ENCODE data around the gene PROK1.
A peak's percentile ranks its signal among the peaks of the same experiment; 100 is the strongest.

Gene PROK1

DNA sequence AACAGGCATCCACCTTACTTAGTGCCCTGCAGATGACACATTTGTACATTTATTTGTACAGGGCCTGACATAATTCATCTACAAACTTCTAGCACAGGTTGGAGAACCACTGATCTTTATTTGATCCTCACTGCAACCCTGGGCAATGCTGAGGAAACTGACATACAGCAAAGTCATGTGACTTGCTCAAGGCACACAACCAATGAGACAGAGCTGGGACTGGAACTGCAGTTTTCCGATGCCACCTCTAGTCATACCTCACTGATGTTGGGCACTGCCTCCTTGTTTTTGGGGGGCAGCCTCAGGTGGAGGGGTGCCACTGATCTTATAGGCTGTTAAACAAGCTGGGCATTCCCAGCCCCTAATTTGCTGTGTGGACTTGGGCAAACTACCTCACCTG is 3.4 kb downstream of the PROK1 start:
- DNase-seq (ENCODE audit: low read depth) = no peak
- TF ChIP-seq, protein P1, sequence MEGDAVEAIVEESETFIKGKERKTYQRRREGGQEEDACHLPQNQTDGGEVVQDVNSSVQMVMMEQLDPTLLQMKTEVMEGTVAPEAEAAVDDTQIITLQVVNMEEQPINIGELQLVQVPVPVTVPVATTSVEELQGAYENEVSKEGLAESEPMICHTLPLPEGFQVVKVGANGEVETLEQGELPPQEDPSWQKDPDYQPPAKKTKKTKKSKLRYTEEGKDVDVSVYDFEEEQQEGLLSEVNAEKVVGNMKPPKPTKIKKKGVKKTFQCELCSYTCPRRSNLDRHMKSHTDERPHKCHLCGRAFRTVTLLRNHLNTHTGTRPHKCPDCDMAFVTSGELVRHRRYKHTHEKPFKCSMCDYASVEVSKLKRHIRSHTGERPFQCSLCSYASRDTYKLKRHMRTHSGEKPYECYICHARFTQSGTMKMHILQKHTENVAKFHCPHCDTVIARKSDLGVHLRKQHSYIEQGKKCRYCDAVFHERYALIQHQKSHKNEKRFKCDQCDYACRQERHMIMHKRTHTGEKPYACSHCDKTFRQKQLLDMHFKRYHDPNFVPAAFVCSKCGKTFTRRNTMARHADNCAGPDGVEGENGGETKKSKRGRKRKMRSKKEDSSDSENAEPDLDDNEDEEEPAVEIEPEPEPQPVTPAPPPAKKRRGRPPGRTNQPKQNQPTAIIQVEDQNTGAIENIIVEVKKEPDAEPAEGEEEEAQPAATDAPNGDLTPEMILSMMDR (conservative IDR thresholded peaks at IDR 0.05; ENCODE audit: control insufficient read depth, insufficient read depth, low read depth, low read length) = no peak
- no peak overlapping the region for H3K4me3 ChIP-seq (ENCODE audit: control insufficient read depth, low read depth, low read length)

- no peak overlapping the region for H3K4me3 ChIP-seq (ENCODE audit: control insufficient read depth, low read depth, low read length)
- TF ChIP-seq, protein P1 (conservative IDR thresholded peaks at IDR 0.05; ENCODE audit: control insufficient read depth, insufficient read depth, low read depth, low read length) = no peak
- DNase-seq (ENCODE audit: low read depth) = no peak
These were observed 4.2 kb downstream of the PROK1 start for GRCh38 chr1:110455151-110455550.

- no peak for DNase-seq (ENCODE audit: low read depth)
- TF ChIP-seq, protein P1 (conservative IDR thresholded peaks at IDR 0.05; ENCODE audit: control insufficient read depth, insufficient read depth, low read depth, low read length) = no peak
- H3K4me3 ChIP-seq (ENCODE audit: control insufficient read depth, low read depth, low read length) = no peak overlapping the region
These were observed 6.3 kb downstream of the PROK1 start for GRCh38 chr1:110457206-110457605.

GRCh38 chr1:110460253-110461220 is 9.6 kb downstream of the PROK1 start:
- TF ChIP-seq, protein P1 (conservative IDR thresholded peaks at IDR 0.05; ENCODE audit: control insufficient read depth, insufficient read depth, low read depth, low read length) = peak; percentile 99
- DNase-seq (ENCODE audit: low read depth) = peak; percentile 83
- H3K4me3 ChIP-seq (ENCODE audit: control insufficient read depth, low read depth, low read length) = no peak overlapping the region

DNA sequence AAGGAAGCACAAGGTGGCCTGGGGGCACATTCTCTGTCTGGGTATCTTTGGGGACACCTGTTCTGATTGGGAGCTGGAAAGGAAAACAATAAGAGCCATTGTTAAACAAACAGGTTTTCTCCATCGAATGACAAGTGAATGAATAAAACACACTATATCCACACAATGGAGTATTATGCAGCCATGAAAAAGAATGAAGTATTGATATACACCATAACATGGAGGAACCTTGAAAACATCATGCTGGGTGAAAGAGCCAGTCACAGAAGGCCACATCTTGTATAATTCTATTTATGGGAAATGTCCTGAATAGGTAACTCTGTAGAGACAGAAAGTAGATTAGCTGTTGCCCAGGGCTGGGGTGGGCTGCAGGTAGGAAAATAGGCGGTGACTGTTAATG is 11.1 kb downstream of the PROK1 start:
- H3K4me3 ChIP-seq (ENCODE audit: control insufficient read depth, low read depth, low read length) = no peak overlapping the region
- no peak for DNase-seq (ENCODE audit: low read depth)
- TF ChIP-seq, protein P1 (conservative IDR thresholded peaks at IDR 0.05; ENCODE audit: control insufficient read depth, insufficient read depth, low read depth, low read length) = no peak

DNA sequence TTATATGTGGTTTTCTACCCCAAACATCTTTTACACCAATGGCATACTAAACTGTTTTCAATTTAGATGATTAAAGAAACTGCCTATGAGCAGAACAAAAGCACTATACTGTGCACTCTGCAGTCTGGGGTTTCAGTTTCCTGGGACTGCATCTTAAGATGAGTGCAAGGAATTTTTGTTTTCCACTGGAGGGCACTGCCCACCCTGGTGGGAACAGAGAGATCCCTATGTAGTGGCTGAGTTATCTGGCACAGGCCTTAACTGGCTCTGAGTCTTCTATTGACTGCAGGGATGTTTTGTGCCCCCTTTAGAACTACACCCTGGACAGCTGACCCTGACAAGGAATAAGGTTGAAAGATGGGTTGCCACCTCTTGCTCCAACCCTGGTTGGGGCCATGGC is 12.0 kb downstream of the PROK1 start:
- peak; percentile 17 for DNase-seq (ENCODE audit: low read depth)
- no peak overlapping the region for H3K4me3 ChIP-seq (ENCODE audit: control insufficient read depth, low read depth, low read length)
- TF ChIP-seq, protein P1 (conservative IDR thresholded peaks at IDR 0.05; ENCODE audit: control insufficient read depth, insufficient read depth, low read depth, low read length) = no peak

All from fibroblast of mammary gland (primary cell).